ENCODE measurements around the gene CASR.

CASR gene

GRCh38 chr3:122260206-122260605, 76.7 kb downstream of the CASR start:
- DNase-seq, result no peak

- no peak for DNase-seq
Observed at GRCh38 chr3:122263058-122263457, 79.6 kb downstream of the CASR start.

GRCh38 chr3:122263974-122264588, 80.6 kb downstream of the CASR start:
- DNase-seq, result no peak

GRCh38 chr3:122265957-122266356, 82.5 kb downstream of the CASR start:
- DNase-seq, result no peak

GRCh38 chr3:122268257-122269024, 85.0 kb downstream of the CASR start:
- no peak for DNase-seq

- no peak for DNase-seq
Observed at GRCh38 chr3:122269045-122269444, 85.6 kb downstream of the CASR start.

- DNase-seq, result no peak
Observed at GRCh38 chr3:122271246-122271898, 87.9 kb downstream of the CASR start.

- DNase-seq, result no peak
Observed at GRCh38 chr3:122272879-122273278, 89.4 kb downstream of the CASR start.

GRCh38 chr3:122273498-122273897, 90.0 kb downstream of the CASR start:
- DNase-seq, result no peak

- DNase-seq, result no peak
Observed at GRCh38 chr3:122281891-122282290, 98.4 kb downstream of the CASR start.

GRCh38 chr3:122283796-122284445, 100.5 kb downstream of the CASR start:
- no peak for DNase-seq

GRCh38 chr3:122284486-122284885, 101.0 kb downstream of the CASR start:
- no peak for DNase-seq

- no peak for DNase-seq
Observed at GRCh38 chr3:122294359-122294758, 110.9 kb downstream of the CASR start.

- DNase-seq, result no peak
Observed at GRCh38 chr3:122295266-122296062, 112.0 kb downstream of the CASR start.

GRCh38 chr3:122298239-122298638, 114.8 kb downstream of the CASR start:
- no peak for DNase-seq

GRCh38 chr3:122299215-122299614, 115.7 kb downstream of the CASR start:
- no peak for DNase-seq

- peak; percentile 46 for DNase-seq
Observed at GRCh38 chr3:122299872-122300460, 116.5 kb downstream of the CASR start.

GRCh38 chr3:122301063-122301462, 117.6 kb downstream of the CASR start:
- DNase-seq, result no peak

- no peak for DNase-seq
Observed at GRCh38 chr3:122305818-122306621, 122.6 kb downstream of the CASR start.

- no peak for DNase-seq
Observed at GRCh38 chr3:122306622-122306953, 123.1 kb downstream of the CASR start.

- DNase-seq, result no peak
Observed at GRCh38 chr3:122307094-122307687, 123.7 kb downstream of the CASR start.
